Globus pallidus (tissue), 1 donor: ENCODE results near the gene ALG12.
"Not testable (repeated sequence)": the region's sequence is repeated elsewhere in the genome, so short reads cannot be mapped to it uniquely, and the experiment has no call there.

ENCODE experiments used
- DNase-seq: peaks from one replicate; pipeline ENCODE4 v3.0.0-alpha.2; 2015; ENCODE audit warnings: low spot score

The ALG12 gene

GRCh38 chr22:49866646-49867045 lies 51.6 kb downstream of the ALG12 start:
- DNase-seq, result no peak

GRCh38 chr22:49866134-49866533 lies 52.1 kb downstream of the ALG12 start:
- no peak for DNase-seq

- no peak for DNase-seq
Measured at GRCh38 chr22:49865156-49865555, 53.1 kb downstream of the ALG12 start.

- no peak for DNase-seq
Measured at GRCh38 chr22:49863931-49864330, 54.3 kb downstream of the ALG12 start.

GRCh38 chr22:49862496-49862776 lies 55.8 kb downstream of the ALG12 start:
- DNase-seq, result no peak

GRCh38 chr22:49861642-49862495 lies 56.4 kb downstream of the ALG12 start:
- no peak for DNase-seq

GRCh38 chr22:49858827-49859226 lies 59.4 kb downstream of the ALG12 start:
- DNase-seq, result no peak

- no peak for DNase-seq
Measured at GRCh38 chr22:49856766-49857618, 61.2 kb downstream of the ALG12 start.

GRCh38 chr22:49856343-49856742 lies 61.9 kb downstream of the ALG12 start:
- no peak for DNase-seq

- DNase-seq, result no peak
Measured at GRCh38 chr22:49855251-49855911, 62.9 kb downstream of the ALG12 start.

GRCh38 chr22:49853981-49854831 lies 64.0 kb downstream of the ALG12 start:
- DNase-seq, result peak; percentile 33

- DNase-seq, result peak; percentile 97
Measured at GRCh38 chr22:49852898-49853894, 65.0 kb downstream of the ALG12 start, which contains the start of gene ZBED4. TSS of gene ZBED4 (plus strand) at chr22:49853844. CDS start at chr22:49883663, 29,819 bp downstream.

- DNase-seq, result not testable (repeated sequence)
Measured at GRCh38 chr22:49852568-49852897, 65.7 kb downstream of the ALG12 start.

GRCh38 chr22:49850959-49851802 lies 67.1 kb downstream of the ALG12 start:
- no peak for DNase-seq
